NCI-H2029 treated with DMSO at 0.1 percent for 48 hours (cell line): ENCODE measurements around the gene DHRS2.

Experiments used
- DNase-seq: peaks from one replicate; lab custom pipeline; 2025; lab: John Stamatoyannopoulos, UW

The DHRS2 gene

DNA sequence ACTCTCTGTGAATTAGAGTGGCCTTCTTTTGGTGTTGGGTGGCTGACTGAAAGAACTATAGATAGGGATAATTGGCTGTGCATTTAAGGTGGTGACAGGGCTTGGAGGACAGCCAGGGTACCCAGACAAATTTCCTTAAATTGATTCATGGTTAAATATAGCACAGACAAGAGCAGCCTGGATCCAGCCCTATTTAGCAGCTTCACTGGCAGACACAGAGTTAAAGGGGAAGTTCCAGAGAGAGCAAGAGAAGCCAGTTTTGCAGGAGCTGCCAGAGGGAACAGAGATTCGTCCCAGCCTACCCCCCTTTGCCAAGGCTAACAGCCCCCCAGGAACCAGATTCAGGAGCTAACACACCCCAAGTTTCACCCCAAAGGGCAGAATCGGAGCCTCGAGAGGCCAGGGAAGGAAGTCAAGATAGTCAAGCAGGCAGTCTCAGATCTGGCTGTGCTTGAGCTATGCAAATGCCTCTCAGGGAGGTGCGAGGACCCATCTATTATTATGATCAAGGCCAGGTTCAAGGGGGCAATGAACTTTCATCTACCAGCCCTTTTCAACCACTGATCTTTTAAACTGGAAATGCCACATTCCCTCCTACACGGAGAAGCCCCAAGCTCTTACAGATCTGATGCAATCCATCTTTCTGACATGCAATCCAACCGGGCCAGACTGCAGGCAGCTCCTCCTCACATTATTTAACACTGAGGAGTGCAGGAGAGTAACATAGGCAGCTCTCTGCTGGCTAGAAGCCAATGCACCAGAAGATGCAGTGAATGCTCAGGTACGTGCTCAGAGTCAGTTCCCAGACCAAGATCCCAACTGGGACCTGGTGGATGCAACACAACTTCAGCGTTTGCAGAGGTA is 58.2 kb downstream of the DHRS2 start:
- DNase-seq: no peak
